ENCODE results near the gene WNT5B.
A peak's percentile ranks its signal among the peaks of the same experiment; 100 is the strongest.

WNT5B gene

DNA sequence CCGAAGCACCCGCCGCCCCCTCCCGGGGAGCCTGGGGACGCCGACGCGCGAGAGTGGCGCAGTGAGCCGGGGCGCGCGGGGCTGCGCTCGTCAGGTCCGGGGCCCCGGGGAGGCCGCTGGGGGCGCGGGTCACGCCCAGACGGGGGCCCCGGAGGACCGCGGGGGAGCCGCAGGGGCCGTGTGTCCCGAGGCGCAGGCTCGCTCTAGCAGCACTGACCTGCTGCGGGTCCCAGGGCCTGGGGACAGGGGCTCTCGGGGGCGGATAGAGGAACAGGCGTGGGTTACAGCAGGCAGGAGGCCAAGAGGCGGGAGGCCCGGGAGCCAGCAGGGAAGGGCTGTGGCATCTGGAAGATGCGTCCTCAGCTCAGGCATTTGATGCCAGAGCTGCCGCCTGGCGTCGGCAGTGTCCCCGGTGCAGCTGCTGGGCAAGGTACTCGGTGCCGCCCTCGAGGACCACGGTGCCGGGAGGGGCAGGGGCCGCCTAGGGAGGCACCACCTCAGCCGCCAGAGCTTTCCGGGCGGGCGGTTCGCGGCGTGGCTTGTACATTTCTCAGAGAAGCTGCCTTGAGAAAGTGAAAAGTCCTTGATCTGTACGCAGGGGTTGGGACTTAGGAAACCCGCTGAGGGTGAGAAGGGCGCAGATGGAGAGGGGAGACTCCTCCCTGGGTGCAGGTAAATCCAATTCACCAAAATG is 1.2 kb downstream of the WNT5B start:
- DNase-seq (ENCODE audit: low spot score) = no peak

DNA sequence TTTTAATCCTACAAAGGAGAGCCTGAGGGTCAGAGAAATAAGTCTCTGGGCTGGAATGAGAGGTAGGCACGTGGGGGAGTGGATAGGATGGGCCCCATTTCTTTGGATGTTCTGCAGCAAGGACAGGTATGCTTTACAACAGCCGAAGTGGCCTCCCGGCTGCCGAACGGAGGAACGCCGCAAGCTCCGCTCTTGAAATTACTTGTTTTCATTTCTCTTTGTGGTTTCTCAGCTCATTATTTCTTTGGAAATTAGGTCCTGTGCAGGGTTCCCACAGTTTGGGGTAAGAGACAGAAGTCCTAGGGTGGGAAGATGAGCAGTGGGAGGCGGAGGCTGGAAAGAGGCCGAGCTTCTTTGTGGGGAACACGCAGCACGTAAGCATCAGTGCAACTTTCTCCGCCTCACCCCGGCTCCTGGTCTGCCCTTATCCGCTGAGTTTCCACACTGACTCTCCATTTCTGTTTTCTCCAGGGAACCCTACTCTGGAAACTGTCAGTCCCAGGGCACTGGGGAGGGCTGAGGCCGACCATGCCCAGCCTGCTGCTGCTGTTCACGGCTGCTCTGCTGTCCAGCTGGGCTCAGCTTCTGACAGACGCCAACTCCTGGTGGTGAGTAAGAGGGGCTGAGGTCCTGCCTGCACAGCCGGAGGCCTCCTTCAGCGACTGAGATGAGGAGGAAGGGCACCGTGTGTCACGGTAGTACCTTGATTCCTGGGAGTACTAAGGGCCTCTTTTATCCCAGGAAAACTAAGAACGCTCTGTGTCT is 2.0 kb downstream of the WNT5B start:
- no peak for DNase-seq (ENCODE audit: low spot score)

DNA sequence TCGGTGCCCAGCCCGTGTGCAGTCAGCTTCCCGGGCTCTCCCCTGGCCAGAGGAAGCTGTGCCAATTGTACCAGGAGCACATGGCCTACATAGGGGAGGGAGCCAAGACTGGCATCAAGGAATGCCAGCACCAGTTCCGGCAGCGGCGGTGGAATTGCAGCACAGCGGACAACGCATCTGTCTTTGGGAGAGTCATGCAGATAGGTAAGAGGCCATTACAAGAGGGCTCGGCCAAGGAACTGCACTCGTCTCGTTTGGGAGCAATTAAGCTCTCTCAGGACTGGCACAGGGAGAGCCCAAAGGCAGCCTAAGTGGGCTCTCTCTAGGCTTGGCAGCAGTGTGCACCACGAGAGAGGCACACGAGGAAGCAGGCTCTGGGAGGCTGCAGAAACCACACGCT is 3.7 kb downstream of the WNT5B start:
- DNase-seq (ENCODE audit: low spot score) = no peak

DNA sequence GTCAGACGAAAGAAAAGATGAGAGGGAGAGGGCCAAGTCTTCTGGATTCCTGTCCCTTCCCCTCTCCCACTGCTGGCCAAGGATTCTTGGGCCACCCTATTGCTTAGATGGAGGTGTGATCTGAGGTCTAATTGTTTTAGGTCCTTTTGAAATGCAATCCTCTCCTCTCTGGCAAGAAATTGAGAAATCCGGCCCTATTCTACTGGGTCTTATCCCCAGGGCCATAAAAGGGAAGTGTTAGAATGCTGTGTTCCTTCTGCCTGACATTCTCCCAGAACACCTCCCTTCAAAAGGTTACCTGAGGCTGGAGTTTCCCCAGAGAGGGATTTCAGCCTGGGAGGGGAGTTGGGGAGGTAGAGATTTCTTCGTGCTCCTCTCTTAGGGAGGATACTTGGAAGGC is 4.4 kb downstream of the WNT5B start:
- DNase-seq (ENCODE audit: low spot score) = no peak

DNA sequence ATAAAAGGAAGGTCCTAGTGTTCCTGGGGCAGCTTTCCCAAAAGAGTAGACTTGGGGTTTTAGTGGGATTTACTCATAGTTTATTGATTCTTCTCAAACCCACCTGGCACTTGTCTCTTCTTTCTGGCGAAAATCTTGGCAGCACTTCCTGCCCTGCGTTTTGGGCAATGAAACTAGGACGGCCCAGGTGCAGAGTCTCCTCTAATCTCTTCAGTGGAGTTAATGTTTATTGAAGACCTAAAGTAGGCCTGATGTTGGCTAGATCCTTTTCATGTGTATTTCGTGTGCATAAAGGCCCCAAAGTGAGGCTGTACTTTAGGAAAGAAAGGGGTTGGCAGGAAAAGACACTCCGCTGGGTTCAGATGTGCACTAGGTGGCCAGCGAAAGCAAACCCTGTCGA is 5.1 kb downstream of the WNT5B start:
- DNase-seq (ENCODE audit: low spot score) = no peak

DNA sequence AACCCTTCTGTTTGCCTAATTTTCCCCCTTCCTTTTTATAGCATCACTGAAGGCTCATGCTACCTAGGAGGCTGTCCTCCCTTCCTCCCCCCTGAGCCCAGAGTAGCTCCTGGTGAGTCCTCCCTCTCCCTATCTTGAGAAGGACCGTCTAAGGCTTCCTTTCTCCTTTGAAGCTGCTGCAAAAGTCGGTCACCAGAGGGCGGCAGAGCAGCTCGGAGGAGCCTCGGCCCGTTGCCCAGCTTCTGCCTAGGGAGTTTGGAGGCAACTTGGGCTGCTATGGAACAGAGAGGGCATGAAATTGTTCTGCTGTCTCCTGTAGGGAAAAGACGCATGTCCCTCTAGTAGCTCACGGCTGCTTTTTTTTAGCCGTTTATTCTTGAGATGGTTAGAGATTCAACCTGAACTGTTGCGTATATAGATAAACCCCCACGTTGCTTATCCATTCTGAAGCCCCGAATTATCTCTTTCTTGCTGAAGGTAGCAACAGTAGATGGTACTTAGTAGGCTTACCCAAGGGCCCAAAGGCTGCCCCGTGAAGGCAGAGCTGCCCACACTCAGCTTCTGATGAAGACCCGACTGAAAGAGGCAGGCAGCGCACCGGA is 5.7 kb downstream of the WNT5B start:
- DNase-seq (ENCODE audit: low spot score) = peak; percentile 70

DNA sequence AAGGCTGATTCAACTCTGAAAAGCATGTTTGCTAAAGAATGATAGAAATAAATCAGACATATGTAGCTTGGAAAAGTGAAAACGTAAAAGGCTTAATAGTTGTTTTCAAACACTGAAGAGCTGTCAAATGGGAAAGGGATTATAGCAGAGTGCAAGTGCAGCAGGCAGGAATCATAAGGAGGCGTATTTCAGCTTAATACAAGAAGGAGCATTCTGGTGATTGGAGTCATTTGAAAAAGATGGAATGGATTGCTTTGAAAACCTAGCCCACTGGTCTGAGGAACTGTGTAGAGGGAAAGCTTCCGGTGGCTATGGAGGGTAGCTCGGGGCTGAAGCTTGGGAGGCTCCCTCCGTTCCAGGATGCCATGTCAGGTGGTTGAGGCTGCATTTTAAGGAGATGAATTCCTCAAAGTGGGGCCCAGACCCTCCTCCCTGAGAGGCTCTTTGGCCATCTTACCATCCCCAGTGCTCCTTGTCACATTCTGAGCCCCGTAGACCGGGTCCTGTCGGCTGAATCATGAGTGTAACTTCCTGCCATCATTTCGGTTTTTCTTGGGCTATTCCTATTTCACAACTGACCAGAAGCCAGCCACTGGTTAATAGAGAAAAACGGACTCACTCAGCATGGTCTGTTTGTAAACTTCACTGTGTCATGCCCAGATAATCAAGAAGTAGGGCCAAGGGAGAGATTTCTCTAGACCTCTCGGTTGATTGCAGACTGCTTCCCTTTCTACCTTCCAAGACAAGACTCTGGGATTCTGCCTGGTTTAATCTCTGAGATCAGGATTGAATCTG is 6.5 kb downstream of the WNT5B start:
- DNase-seq (ENCODE audit: low spot score) = no peak

DNA sequence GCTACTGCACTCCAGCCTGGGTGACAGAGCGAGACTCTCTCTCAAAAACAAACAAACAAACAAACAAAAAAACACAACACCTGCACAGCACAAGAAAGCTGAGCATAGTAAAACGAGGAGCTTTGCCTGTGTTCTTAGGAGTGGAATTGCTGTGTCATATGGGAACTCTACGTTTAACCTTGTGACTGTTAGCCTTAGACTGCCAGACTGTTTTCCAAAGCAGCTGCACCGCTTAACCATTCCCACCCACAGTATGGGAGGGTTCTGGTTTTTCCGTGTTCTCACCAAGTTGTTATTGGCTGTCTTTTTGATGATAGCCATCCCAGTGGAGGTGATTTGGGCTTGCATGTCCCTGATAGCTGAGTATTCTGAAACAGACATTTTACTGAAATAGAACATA is 9.2 kb downstream of the WNT5B start:
- no peak for DNase-seq (ENCODE audit: low spot score)

DNA sequence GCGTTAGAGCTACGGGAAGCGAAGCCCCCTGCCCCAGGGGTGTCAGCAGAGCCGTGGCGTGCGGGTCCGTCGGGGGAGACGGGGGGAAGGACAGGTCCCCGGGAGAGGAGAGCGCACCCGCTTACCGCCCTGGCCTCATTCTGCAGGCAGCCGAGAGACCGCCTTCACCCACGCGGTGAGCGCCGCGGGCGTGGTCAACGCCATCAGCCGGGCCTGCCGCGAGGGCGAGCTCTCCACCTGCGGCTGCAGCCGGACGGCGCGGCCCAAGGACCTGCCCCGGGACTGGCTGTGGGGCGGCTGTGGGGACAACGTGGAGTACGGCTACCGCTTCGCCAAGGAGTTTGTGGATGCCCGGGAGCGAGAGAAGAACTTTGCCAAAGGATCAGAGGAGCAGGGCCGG is 10.5 kb downstream of the WNT5B start:
- DNase-seq (ENCODE audit: low spot score) = no peak

DNA sequence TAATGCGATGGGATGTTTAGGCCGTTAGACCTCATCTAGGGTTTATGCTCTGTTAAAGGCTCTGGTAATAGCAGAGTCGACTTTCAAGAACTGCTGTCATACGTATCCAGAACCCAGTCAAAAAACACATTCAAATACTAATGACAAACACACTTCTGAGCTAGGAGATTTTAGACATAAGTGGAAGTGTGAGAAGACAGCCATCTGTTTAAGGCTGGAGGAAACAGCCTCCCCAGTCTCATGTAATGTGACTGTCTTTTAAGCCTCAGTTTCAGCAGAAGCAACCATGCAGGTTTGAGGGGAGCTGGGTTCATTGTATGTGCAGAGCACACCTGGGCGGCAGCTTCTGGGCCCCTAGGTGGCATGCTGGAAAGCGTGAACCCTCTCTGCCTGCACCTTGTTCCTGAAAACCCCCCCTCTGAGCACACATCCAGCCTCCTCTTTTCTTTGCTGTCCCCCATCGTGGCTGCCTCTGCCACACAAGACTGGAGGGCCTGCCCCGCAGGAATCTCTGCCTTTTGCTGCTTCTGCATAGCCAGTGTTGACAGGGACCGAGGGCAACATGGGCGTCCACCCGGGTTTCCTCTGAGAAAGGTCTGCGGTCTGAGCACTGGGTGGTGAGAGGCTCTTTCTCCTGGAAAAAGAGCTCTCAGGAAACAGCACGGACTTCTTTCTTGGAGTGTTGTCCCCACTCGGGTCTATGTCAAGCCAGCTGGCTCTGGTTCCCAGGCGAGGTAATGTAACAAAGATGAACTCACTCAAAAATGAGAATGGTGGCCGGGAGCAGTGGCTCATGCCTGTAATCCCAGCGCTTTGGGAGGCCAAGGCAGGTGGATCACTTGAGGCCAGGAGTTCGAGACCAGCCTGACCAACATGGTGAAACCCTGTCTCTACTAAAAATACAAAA is 11.6 kb downstream of the WNT5B start:
- no peak for DNase-seq (ENCODE audit: low spot score)

DNA sequence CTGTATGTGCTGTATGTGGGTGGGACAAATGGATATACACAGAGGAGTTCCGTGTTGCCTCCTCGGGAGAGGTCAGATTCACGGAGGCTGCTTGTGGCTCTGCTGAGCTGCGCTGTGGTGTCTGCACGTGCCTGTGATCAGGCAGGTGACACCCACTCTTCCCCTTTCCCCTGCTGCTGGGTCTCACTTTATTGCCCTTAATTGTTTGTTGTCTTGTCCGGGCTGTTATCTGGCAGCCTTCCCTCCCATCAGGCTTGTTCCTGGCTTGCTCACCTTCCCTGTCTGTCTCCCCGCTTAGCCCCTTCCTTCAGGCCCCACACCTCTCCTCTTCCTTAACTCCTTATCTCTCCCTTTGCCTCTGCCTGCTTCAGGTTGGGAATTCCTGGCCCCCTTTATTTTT is 13.5 kb downstream of the WNT5B start:
- no peak for DNase-seq (ENCODE audit: low spot score)

DNA sequence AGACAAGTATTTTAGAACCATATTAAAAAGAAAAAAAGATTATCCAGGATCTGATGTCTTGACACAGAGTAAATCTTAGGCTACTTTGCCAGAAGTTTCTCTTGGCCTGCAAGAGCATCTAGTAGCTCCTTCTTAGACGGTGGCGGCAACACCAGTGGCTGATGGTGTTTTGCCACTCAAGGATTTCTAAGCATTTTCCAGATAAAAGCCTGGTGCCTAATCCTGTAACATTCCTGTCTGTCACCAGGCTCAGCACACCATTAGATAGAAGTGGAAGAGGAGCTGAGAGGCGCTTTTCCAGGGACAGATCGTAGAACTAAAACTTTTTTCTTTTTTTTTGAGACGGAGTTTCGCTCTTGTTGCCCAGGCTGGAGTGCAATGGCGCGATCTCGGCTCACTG is 14.0 kb downstream of the WNT5B start:
- no peak for DNase-seq (ENCODE audit: low spot score)

DNA sequence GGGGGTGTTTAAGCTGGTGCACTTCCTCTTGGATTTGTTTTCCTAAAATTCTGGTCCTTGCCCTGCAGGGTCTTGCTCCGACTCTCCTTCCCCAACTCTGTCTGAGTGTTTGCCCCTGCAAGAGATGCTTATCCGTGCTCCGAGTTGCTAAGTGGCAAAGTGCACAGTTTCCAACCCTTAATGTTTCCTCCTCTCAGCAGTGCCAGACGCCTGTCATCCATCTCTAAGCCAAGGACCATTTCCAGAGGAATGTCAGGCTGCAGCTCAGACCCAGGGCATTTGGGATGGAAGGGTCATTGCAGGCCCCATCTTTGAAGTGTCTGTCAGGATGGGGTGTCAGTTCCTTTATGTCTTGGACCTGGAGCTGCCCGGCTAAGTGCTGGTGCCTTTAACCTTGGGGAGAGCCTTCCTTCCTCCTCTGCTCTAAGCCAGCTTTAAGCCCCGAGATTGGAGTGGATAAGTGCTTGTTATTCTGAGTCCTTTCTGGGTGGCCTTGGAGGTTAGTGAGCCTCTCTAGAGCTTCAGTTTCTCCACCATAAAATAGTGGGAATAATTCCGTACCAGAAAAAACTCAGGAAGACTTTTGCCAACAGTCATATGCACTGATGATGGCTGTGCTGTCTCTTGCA is 15.0 kb downstream of the WNT5B start:
- no peak for DNase-seq (ENCODE audit: low spot score)

DNA sequence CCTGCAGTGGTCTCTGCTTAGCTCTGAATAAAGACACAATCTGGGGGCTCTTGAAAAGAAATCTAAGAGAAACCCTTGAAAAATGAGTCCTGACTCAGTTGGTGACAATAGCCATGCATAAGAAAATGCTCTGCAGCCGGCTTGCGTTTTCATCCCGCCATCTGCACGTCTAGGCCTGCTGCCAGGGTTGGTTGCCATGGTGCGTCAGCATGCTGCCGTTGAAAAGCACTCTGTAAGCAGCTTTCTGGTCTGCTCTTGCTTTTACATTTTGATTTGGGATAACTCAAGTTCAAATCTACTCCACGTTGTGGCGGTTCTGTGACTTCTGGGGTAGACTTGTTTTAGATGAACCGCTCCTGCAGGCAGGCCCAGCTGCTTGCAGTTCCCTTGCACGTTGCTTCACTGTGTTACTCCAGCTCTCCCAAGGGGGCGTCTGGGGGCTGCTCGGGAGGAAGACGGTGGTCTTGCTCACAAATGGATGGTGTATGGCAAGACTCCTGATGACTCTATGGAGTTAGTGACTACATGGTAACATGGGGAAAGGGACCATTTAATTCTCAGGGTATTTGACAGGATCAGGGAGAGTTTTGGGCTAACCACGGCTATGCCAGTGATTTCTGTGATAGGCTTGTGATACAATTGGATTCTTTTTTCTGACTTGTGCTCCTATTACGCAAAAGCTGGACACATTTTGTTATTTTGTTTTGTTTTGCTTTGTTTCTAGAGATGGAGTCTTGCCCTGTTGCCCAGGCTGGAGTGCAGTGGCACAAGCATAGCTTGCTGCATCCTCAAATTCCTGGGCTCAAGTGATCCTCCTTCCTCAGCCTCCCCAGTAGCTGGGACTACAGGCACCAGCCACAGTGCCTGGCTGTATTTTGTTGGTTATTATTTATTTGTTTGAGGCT is 15.8 kb downstream of the WNT5B start:
- no peak for DNase-seq (ENCODE audit: low spot score)

DNA sequence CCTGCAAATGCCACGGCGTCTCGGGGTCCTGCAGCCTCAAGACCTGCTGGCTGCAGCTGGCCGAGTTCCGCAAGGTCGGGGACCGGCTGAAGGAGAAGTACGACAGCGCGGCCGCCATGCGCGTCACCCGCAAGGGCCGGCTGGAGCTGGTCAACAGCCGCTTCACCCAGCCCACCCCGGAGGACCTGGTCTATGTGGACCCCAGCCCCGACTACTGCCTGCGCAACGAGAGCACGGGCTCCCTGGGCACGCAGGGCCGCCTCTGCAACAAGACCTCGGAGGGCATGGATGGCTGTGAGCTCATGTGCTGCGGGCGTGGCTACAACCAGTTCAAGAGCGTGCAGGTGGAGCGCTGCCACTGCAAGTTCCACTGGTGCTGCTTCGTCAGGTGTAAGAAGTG is 16.8 kb downstream of the WNT5B start:
- DNase-seq (ENCODE audit: low spot score) = no peak

DNA sequence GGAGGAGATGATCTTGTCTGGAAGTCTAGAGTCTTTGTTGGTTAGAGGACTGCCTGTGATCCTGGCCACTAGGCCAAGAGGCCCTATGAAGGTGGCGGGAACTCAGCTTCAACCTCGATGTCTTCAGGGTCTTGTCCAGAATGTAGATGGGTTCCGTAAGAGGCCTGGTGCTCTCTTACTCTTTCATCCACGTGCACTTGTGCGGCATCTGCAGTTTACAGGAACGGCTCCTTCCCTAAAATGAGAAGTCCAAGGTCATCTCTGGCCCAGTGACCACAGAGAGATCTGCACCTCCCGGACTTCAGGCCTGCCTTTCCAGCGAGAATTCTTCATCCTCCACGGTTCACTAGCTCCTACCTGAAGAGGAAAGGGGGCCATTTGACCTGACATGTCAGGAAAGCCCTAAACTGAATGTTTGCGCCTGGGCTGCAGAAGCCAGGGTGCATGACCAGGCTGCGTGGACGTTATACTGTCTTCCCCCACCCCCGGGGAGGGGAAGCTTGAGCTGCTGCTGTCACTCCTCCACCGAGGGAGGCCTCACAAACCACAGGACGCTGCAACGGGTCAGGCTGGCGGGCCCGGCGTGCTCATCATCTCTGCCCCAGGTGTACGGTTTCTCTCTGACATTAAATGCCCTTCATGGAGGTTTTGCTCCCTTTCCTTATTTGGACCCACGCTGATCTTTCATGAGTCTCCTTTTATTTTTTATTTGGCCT is 17.7 kb downstream of the WNT5B start:
- DNase-seq (ENCODE audit: low spot score) = no peak

DNA sequence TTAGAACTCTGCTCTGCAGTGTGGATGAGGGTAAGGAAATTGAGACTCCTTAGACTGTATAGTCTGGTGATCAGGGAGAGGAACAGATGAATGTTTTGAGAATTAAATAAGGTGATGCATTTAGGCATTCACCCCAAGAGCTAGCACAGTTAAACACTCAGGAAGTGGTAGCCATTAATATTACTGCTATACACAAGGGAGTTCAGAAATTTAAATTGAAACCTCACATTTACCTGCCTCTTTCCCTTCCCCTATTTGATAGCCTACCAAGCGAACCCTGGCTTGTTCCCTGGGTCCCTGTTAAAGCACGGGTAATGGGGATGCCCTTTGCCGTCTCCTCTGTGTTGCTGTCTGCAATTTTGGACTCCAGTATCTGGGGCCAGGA is 18.2 kb downstream of the WNT5B start:
- DNase-seq (ENCODE audit: low spot score) = no peak

DNA sequence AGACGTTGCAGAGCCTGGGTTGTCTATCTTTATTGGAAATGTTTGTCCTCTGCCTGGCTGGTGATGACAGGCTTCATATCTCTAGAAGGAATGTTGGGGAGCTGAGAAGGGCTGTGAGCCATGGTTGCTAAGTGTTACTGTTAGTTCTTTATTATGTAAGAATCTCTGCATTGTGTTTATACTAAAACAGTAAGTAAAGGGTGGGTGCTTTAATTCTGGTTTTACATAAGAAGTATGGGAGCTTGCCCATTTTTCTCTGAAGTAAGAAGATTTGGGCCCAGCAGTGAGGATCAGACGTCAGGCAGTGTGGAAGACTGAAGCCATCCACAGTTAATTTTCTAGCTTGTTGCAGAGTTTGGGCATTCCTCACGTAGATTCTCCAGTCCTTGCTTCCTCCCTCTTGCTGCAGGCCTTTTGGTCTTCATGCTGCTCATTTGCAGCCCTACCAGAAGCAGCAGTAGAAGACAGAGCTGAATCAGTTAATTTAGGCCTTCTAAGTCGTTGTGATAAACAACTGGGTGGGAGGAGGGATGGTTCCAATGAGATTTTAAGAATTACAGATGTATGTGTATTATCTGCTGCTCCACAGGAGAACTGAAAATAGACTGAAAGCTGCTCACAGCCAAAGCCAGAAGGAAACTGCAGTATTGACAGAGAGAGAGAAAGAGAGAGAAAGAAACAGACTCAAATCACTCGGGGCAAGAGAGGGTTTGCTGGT is 21.4 kb downstream of the WNT5B start:
- peak; percentile 25 for DNase-seq (ENCODE audit: low spot score)

DNA sequence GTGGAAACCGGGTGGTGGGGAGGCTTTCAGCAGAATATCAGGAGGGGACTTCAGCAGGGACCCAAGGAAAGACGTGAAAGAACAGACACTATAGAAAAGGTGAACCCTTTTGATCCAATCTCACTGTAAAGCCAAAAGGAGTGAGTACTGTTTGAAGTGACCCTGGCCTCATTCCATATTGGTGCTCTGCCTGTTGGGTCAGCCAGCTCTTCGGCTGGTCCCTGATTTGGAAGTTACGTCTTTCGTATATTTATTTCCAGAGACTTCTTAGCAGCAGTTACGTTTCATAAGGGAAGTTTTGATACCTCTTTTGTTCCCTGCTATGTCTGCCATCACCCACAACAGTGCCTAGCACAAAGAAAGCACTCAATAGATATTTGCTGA is 21.9 kb downstream of the WNT5B start:
- DNase-seq (ENCODE audit: low spot score) = no peak

Data from hematopoietic multipotent progenitor cell treated with erythropoietin and hydrocortisone succinate and interleukin-3 and kit ligand, for 17 days (in vitro differentiated cells).